ENCODE data around the gene IDUA.
"Not testable (repeated sequence)": the region's sequence is repeated elsewhere in the genome, so short reads cannot be mapped to it uniquely, and the experiment has no call there.

Gene IDUA

GRCh38 chr4:1033840-1034551, 47.2 kb downstream of the IDUA start:
- DNase-seq, result no peak

GRCh38 chr4:1035510-1035909, 48.7 kb downstream of the IDUA start:
- no peak for DNase-seq

GRCh38 chr4:1036095-1036494, 49.3 kb downstream of the IDUA start:
- DNase-seq, result no peak

- no peak for DNase-seq
Measured at GRCh38 chr4:1036976-1037810, 50.3 kb downstream of the IDUA start.

GRCh38 chr4:1038948-1039492, 52.2 kb downstream of the IDUA start:
- no peak for DNase-seq

GRCh38 chr4:1039493-1040343, 52.9 kb downstream of the IDUA start:
- no peak for DNase-seq

- DNase-seq, result no peak
Measured at GRCh38 chr4:1040344-1041146, 53.7 kb downstream of the IDUA start.

GRCh38 chr4:1041147-1041935, 54.5 kb downstream of the IDUA start:
- no peak for DNase-seq

GRCh38 chr4:1041936-1042330, 55.1 kb downstream of the IDUA start:
- DNase-seq, result no peak

- no peak for DNase-seq
Measured at GRCh38 chr4:1042352-1043055, 55.7 kb downstream of the IDUA start.

GRCh38 chr4:1043162-1043561, 56.3 kb downstream of the IDUA start:
- no peak for DNase-seq

- DNase-seq, result no peak
Measured at GRCh38 chr4:1043651-1044468, 57.0 kb downstream of the IDUA start.

GRCh38 chr4:1044469-1045192, 57.8 kb downstream of the IDUA start:
- no peak for DNase-seq

GRCh38 chr4:1045193-1045594, 58.4 kb downstream of the IDUA start:
- DNase-seq, result no peak

GRCh38 chr4:1045595-1046201, 58.9 kb downstream of the IDUA start:
- no peak for DNase-seq

- not testable (repeated sequence) for DNase-seq
Measured at GRCh38 chr4:1046581-1047011, 59.8 kb downstream of the IDUA start.

- no peak for DNase-seq
Measured at GRCh38 chr4:1047106-1047975, 60.5 kb downstream of the IDUA start.
